Measurements from ENCODE around the gene POLR1C. TPM values are rescaled to one million over a fixed set of nuclear protein-coding genes. Genes with fewer than 3 reads are reported as not detected.
"Not testable (repeated sequence)": the region's sequence is repeated elsewhere in the genome, so short reads cannot be mapped to it uniquely, and the experiment has no call there.

Gene POLR1C
- total RNA-seq, 1 donor from 2014 or later: 30.7 TPM

GRCh38 chr6:43495409-43495941 lies 21.4 kb upstream of the POLR1C start:
- Mint-ChIP-seq H3K4me3 (ENCODE audit: unreplicated experiment) (no peak overlapping the region), H3K27ac (ENCODE audit: unreplicated experiment) (no peak overlapping the region), H3K36me3 (ENCODE audit: low read depth, unreplicated experiment) (peaks cover 18% of the 10 kb centered on the region), H3K4me1 (ENCODE audit: unreplicated experiment) (peaks cover 33% of the 10 kb centered on the region), H3K9me3 (ENCODE audit: unreplicated experiment) (no peaks in the 10 kb centered on the region), H3K27me3 (ENCODE audit: unreplicated experiment) (peaks cover 9% of the 10 kb centered on the region)
- TF ChIP-seq CTCF (IDR thresholded peaks at IDR 0.05; ENCODE audit: unreplicated experiment): peak; percentile 18
- DNase-seq (ENCODE audit: low spot score): no peak

GRCh38 chr6:43496370-43497128 lies 20.3 kb upstream of the POLR1C start:
- Mint-ChIP-seq H3K4me3 (ENCODE audit: unreplicated experiment) (no peak overlapping the region), H3K27me3 (ENCODE audit: unreplicated experiment) (peaks cover 11% of the 10 kb centered on the region), H3K27ac (ENCODE audit: unreplicated experiment) (no peak overlapping the region), H3K9me3 (ENCODE audit: unreplicated experiment) (no peaks in the 10 kb centered on the region), H3K36me3 (ENCODE audit: low read depth, unreplicated experiment) (peaks cover 27% of the 10 kb centered on the region), H3K4me1 (ENCODE audit: unreplicated experiment) (peaks cover 33% of the 10 kb centered on the region)
- no peak for TF ChIP-seq CTCF (IDR thresholded peaks at IDR 0.05; ENCODE audit: unreplicated experiment)
- DNase-seq (ENCODE audit: low spot score): no peak

GRCh38 chr6:43497129-43497396 lies 19.8 kb upstream of the POLR1C start:
- TF ChIP-seq CTCF (IDR thresholded peaks at IDR 0.05; ENCODE audit: unreplicated experiment): no peak
- no peak for DNase-seq (ENCODE audit: low spot score)
- H3K27me3 Mint-ChIP-seq (ENCODE audit: unreplicated experiment): peaks cover 11% of the 10 kb centered on the region
- H3K36me3 Mint-ChIP-seq (ENCODE audit: low read depth, unreplicated experiment): peaks cover 32% of the 10 kb centered on the region
- H3K4me3 Mint-ChIP-seq (ENCODE audit: unreplicated experiment): no peak overlapping the region
- no peak overlapping the region for H3K27ac Mint-ChIP-seq (ENCODE audit: unreplicated experiment)
- H3K9me3 Mint-ChIP-seq (ENCODE audit: unreplicated experiment): no peaks in the 10 kb centered on the region
- H3K4me1 Mint-ChIP-seq (ENCODE audit: unreplicated experiment): peaks cover 33% of the 10 kb centered on the region

- Mint-ChIP-seq H3K27me3 (ENCODE audit: unreplicated experiment) (peaks cover 11% of the 10 kb centered on the region), H3K36me3 (ENCODE audit: low read depth, unreplicated experiment) (peaks cover 37% of the 10 kb centered on the region), H3K4me3 (ENCODE audit: unreplicated experiment) (no peak overlapping the region), H3K27ac (ENCODE audit: unreplicated experiment) (no peak overlapping the region), H3K4me1 (ENCODE audit: unreplicated experiment) (peaks cover 33% of the 10 kb centered on the region), H3K9me3 (ENCODE audit: unreplicated experiment) (no peaks in the 10 kb centered on the region)
- DNase-seq (ENCODE audit: low spot score): no peak
- TF ChIP-seq CTCF (IDR thresholded peaks at IDR 0.05; ENCODE audit: unreplicated experiment): no peak
Measured at GRCh38 chr6:43497689-43498088, 19.2 kb upstream of the POLR1C start.

- H3K27me3 Mint-ChIP-seq (ENCODE audit: unreplicated experiment): peaks cover 12% of the 10 kb centered on the region
- H3K4me3 Mint-ChIP-seq (ENCODE audit: unreplicated experiment); H3K27ac Mint-ChIP-seq (ENCODE audit: unreplicated experiment); H3K9me3 Mint-ChIP-seq (ENCODE audit: unreplicated experiment); DNase-seq (ENCODE audit: low spot score): not testable (repeated sequence)
- peaks cover 30% of the 10 kb centered on the region for H3K4me1 Mint-ChIP-seq (ENCODE audit: unreplicated experiment)
- peaks cover 40% of the 10 kb centered on the region for H3K36me3 Mint-ChIP-seq (ENCODE audit: low read depth, unreplicated experiment)
Measured at GRCh38 chr6:43498291-43498690, 18.6 kb upstream of the POLR1C start.
